SK-N-SH treated with all-trans-retinoic acid at 6 μM for 48 hours (cell line): ENCODE data around the gene IGSF6.

Experiments
- ATAC-seq: fragments of 200-7000 bp; cut with Tn5 transposase; 3 replicates; pipeline ENCODE4 v1.9.1; 2020; ENCODE audit warnings: mild to moderate bottlenecking, moderate library complexity
- ARNTL ChIP-seq: fragments of 450-650 bp; formaldehyde crosslinking; IDR thresholded peaks from 2 replicates; pipeline ENCODE4 v1.5.0; 2020; ENCODE audit warnings: low read depth, mild to moderate bottlenecking, moderate library complexity, borderline replicate concordance
- BACH2 ChIP-seq: fragments of 250-450 bp; sonication (Bioruptor Pico); IDR thresholded peaks from 2 replicates; pipeline ENCODE4 v1.9.0; 2021; ENCODE audit warnings: mild to moderate bottlenecking, borderline replicate concordance
- CSDC2 ChIP-seq: fragments of 250-450 bp; sonication (Bioruptor Pico); IDR thresholded peaks from 2 replicates; pipeline ENCODE4 v1.5.0; 2020; ENCODE audit warnings: mild to moderate bottlenecking, moderate library complexity
- ESRRG ChIP-seq: fragments of 250-450 bp; sonication (Bioruptor Pico); IDR thresholded peaks from 2 replicates; pipeline ENCODE4 v1.6.1; 2021; ENCODE audit warnings: mild to moderate bottlenecking
- OSR1 ChIP-seq: fragments of 250-450 bp; sonication (Bioruptor Pico); IDR thresholded peaks from 2 replicates; pipeline ENCODE4 v1.8.0; 2022; ENCODE audit warnings: moderate library complexity, mild to moderate bottlenecking, inconsistent platforms
- POU6F1 ChIP-seq: fragments of 250-450 bp; sonication (Bioruptor Pico); IDR thresholded peaks from 2 replicates; pipeline ENCODE4 v1.8.0; 2021; ENCODE audit warnings: low read depth, mild to moderate bottlenecking, moderate library complexity, borderline replicate concordance
- PPARA ChIP-seq: fragments of 250-450 bp; sonication (Bioruptor Pico); IDR thresholded peaks from 2 replicates; pipeline ENCODE4 v1.5.0; 2020; ENCODE audit warnings: mild to moderate bottlenecking, borderline replicate concordance
- RARB ChIP-seq: fragments of 250-450 bp; sonication (Bioruptor Pico); IDR thresholded peaks from 2 replicates; pipeline ENCODE4 v1.8.0; 2021; ENCODE audit warnings: mild to moderate bottlenecking, moderate library complexity
- SNAI2 ChIP-seq: fragments of 250-450 bp; sonication (Bioruptor Pico); IDR thresholded peaks from 2 replicates; pipeline ENCODE4 v1.5.0; 2020; ENCODE audit warnings: mild to moderate bottlenecking, moderate library complexity
- TCF4 ChIP-seq: fragments of 250-450 bp; sonication (Bioruptor Pico); IDR thresholded peaks from 2 replicates; pipeline ENCODE4 v1.8.0; 2021; ENCODE audit warnings: mild to moderate bottlenecking, moderate library complexity, borderline replicate concordance
- TOX ChIP-seq: fragments of 250-450 bp; sonication (Bioruptor Pico); IDR thresholded peaks from 2 replicates; pipeline ENCODE4 v1.8.0; 2021; ENCODE audit warnings: mild to moderate bottlenecking, moderate library complexity, borderline replicate concordance
- TSHZ2 ChIP-seq: fragments of 250-450 bp; sonication (Bioruptor Pico); IDR thresholded peaks from 2 replicates; pipeline ENCODE4 v1.5.0; 2020; ENCODE audit warnings: mild to moderate bottlenecking, moderate library complexity
- ZC3H10 ChIP-seq: fragments of 250-450 bp; sonication (Bioruptor Pico); IDR thresholded peaks from 2 replicates; pipeline ENCODE4 v1.5.1; 2021; ENCODE audit warnings: mild to moderate bottlenecking, moderate library complexity
- ZFP30 ChIP-seq: fragments of 450-650 bp; formaldehyde crosslinking; IDR thresholded peaks from 2 replicates; pipeline ENCODE4 v1.5.0; 2022; ENCODE audit warnings: mild to moderate bottlenecking, moderate library complexity
- ZNF565 ChIP-seq: fragments of 450-650 bp; formaldehyde crosslinking; conservative IDR thresholded peaks from 2 replicates; pipeline ENCODE4 v1.5.0; 2020; ENCODE audit warnings: low read depth, mild to moderate bottlenecking, moderate library complexity
- ZNF70 ChIP-seq: fragments of 450-650 bp; formaldehyde crosslinking; IDR thresholded peaks from 2 replicates; pipeline ENCODE4 v1.5.0; 2020; ENCODE audit warnings: mild to moderate bottlenecking, moderate library complexity
- ZNF8 ChIP-seq: fragments of 450-650 bp; formaldehyde crosslinking; IDR thresholded peaks from 2 replicates; pipeline ENCODE4 v1.5.0; 2020; ENCODE audit warnings: mild to moderate bottlenecking, moderate library complexity
- TF ChIP-seq, protein P1 (sequence below): fragments of 250-450 bp; sonication (Bioruptor Pico); IDR thresholded peaks from 2 replicates; pipeline ENCODE4 v1.8.0; 2020; ENCODE audit warnings: mild to moderate bottlenecking, moderate library complexity, borderline replicate concordance
- TF ChIP-seq, protein P2 (sequence below): fragments of 250-450 bp; sonication (Bioruptor Pico); IDR thresholded peaks from 2 replicates; pipeline ENCODE4 v1.5.1; 2020; ENCODE audit warnings: low read depth, mild to moderate bottlenecking, moderate library complexity
- TF ChIP-seq, protein P3 (sequence below): fragments of 250-450 bp; sonication (Bioruptor Pico); IDR thresholded peaks from 2 replicates; pipeline ENCODE4 v1.5.1; 2021; ENCODE audit warnings: mild to moderate bottlenecking, moderate library complexity

The IGSF6 gene

GRCh38 chr16:21643785-21644184, 8.6 kb downstream of the IGSF6 start:
- no peak for TF ChIP-seq TCF4 (CRISPR knock-in tag)
- no peak for TF ChIP-seq ARNTL (CRISPR knock-in tag)
- TF ChIP-seq RARB (CRISPR knock-in tag) = no peak
- no peak for ATAC-seq

DNA sequence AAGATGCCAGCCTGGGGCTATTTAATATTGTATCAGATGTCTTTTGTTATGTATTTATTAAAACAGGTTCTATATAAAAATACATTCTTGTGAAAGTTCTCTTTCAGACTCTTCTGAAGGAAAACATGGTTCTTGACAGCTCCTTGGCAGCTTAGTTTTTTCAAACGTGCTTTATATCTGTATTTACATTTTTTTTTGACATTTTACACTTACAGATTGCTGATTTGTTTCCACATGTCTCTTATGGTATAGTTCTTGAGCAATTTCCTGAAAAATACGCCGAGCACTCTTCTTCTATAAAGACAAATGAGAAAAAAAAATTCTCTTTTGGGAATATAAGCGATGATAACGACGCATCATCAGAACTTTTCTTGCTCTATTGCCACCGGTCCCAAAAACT, 9.5 kb downstream of the IGSF6 start:
- no peak for ATAC-seq
- TF ChIP-seq, protein P1, sequence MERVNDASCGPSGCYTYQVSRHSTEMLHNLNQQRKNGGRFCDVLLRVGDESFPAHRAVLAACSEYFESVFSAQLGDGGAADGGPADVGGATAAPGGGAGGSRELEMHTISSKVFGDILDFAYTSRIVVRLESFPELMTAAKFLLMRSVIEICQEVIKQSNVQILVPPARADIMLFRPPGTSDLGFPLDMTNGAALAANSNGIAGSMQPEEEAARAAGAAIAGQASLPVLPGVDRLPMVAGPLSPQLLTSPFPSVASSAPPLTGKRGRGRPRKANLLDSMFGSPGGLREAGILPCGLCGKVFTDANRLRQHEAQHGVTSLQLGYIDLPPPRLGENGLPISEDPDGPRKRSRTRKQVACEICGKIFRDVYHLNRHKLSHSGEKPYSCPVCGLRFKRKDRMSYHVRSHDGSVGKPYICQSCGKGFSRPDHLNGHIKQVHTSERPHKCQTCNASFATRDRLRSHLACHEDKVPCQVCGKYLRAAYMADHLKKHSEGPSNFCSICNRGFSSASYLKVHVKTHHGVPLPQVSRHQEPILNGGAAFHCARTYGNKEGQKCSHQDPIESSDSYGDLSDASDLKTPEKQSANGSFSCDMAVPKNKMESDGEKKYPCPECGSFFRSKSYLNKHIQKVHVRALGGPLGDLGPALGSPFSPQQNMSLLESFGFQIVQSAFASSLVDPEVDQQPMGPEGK (CRISPR knock-in tag) = no peak
- TF ChIP-seq SNAI2 (CRISPR knock-in tag) (no peak), OSR1 (CRISPR knock-in tag) (no peak), ZNF565 (CRISPR knock-in tag) (no peak), BACH2 (CRISPR knock-in tag) (no peak), ESRRG (no peak), PPARA (no peak), ZFP30 (CRISPR knock-in tag) (no peak), ZNF8 (no peak), ARNTL (CRISPR knock-in tag) (no peak), ZC3H10 (CRISPR knock-in tag) (no peak)
- TF ChIP-seq, protein P2, sequence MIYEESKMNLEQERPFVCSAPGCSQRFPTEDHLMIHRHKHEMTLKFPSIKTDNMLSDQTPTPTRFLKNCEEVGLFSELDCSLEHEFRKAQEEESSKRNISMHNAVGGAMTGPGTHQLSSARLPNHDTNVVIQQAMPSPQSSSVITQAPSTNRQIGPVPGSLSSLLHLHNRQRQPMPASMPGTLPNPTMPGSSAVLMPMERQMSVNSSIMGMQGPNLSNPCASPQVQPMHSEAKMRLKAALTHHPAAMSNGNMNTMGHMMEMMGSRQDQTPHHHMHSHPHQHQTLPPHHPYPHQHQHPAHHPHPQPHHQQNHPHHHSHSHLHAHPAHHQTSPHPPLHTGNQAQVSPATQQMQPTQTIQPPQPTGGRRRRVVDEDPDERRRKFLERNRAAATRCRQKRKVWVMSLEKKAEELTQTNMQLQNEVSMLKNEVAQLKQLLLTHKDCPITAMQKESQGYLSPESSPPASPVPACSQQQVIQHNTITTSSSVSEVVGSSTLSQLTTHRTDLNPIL = no peak
- TF ChIP-seq, all 23 proteins: peak for 0

DNA sequence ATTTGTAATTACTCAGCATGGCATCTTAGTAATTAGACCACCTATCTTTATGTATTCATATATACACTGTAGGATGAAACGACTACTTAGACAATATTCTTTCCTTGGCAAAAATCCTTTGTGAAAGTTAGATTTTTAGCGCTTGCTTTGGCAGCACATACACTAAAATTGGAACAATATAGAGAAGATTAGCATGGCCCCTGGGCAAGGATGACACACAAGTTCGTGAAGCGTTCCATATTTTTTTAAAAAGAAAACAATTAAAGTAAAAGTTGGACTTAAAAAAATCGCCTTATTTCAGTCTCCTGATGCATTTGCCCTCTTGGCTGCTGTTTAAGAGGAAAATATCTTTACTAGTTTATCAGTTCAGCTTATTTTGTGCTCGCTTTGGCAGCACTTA, 10.5 kb downstream of the IGSF6 start:
- TF ChIP-seq TSHZ2 (CRISPR knock-in tag) = no peak
- no peak for TF ChIP-seq RARB (CRISPR knock-in tag)
- TF ChIP-seq POU6F1 (CRISPR knock-in tag) = no peak
- no peak for TF ChIP-seq PPARA
- TF ChIP-seq CSDC2 = no peak
- no peak for TF ChIP-seq ZNF565 (CRISPR knock-in tag)
- TF ChIP-seq ZNF8 = no peak
- no peak for TF ChIP-seq SNAI2 (CRISPR knock-in tag)
- TF ChIP-seq ZNF70 (CRISPR knock-in tag) = no peak
- no peak for TF ChIP-seq ZC3H10 (CRISPR knock-in tag)
- no peak for ATAC-seq

DNA sequence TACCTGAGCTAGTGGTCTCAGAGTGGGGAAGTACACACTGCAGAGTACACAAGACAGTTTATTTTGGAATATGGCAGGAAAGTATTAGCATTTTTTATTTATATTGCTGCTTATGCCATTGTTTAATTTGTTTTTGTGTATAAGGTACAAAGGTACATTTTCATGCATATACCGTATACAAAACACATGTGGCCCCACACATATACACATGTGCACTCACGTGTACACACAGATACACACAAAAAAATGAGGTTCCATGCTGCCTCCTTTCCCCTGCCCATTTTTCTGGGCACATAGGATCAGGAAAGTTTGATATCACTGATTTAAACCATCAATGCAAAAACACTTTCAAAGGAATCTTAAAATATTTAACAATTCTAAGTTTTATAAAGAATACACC, 12.9 kb downstream of the IGSF6 start:
- TF ChIP-seq TOX (CRISPR knock-in tag) (no peak), ZNF565 (CRISPR knock-in tag) (no peak), TCF4 (CRISPR knock-in tag) (no peak), ESRRG (no peak)
- TF ChIP-seq, protein P2 = no peak
- TF ChIP-seq, protein P3, sequence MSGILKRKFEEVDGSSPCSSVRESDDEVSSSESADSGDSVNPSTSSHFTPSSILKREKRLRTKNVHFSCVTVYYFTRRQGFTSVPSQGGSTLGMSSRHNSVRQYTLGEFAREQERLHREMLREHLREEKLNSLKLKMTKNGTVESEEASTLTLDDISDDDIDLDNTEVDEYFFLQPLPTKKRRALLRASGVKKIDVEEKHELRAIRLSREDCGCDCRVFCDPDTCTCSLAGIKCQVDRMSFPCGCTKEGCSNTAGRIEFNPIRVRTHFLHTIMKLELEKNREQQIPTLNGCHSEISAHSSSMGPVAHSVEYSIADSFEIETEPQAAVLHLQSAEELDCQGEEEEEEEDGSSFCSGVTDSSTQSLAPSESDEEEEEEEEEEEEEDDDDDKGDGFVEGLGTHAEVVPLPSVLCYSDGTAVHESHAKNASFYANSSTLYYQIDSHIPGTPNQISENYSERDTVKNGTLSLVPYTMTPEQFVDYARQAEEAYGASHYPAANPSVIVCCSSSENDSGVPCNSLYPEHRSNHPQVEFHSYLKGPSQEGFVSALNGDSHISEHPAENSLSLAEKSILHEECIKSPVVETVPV = no peak
- ATAC-seq = no peak
